Measurements from ENCODE around the gene PRPF6.

PRPF6 gene

GRCh38 chr20:64080813-64081623 lies 100.1 kb downstream of the PRPF6 start:
- Histone ChIP-seq H3K4me1 (ENCODE audit: control insufficient read depth, insufficient read depth, low read length) (peaks cover 31% of the 10 kb centered on the region), H3K27ac (ENCODE audit: low read depth, low read length) (no peak overlapping the region), H3K9ac (ENCODE audit: low read length) (no peak overlapping the region), H3K36me3 (ENCODE audit: control insufficient read depth, insufficient read depth, low read length) (no peaks in the 10 kb centered on the region), H3K27me3 (ENCODE audit: control insufficient read depth, insufficient read depth, low read length) (peaks cover 56% of the 10 kb centered on the region), H3K4me3 (ENCODE audit: low read depth, low read length) (peak overlapping the region; percentile 87), H3K9me3 (ENCODE audit: control insufficient read depth, insufficient read depth, low read depth, low read length) (no peaks in the 10 kb centered on the region)

GRCh38 chr20:64081624-64081964 lies 100.7 kb downstream of the PRPF6 start:
- Histone ChIP-seq H3K27me3 (ENCODE audit: control insufficient read depth, insufficient read depth, low read length) (peaks cover 59% of the 10 kb centered on the region), H3K9me3 (ENCODE audit: control insufficient read depth, insufficient read depth, low read depth, low read length) (no peaks in the 10 kb centered on the region), H3K4me3 (ENCODE audit: low read depth, low read length) (no peak overlapping the region), H3K27ac (ENCODE audit: low read depth, low read length) (no peak overlapping the region), H3K36me3 (ENCODE audit: control insufficient read depth, insufficient read depth, low read length) (no peaks in the 10 kb centered on the region), H3K4me1 (ENCODE audit: control insufficient read depth, insufficient read depth, low read length) (peaks cover 31% of the 10 kb centered on the region), H3K9ac (ENCODE audit: low read length) (no peak overlapping the region)

- H3K4me1 ChIP-seq (ENCODE audit: control insufficient read depth, insufficient read depth, low read length), result peaks cover 31% of the 10 kb centered on the region
- H3K9me3 ChIP-seq (ENCODE audit: control insufficient read depth, insufficient read depth, low read depth, low read length), result no peaks in the 10 kb centered on the region
- peak overlapping the region; percentile 13; the same call in 1 of the 2 replicates for H3K4me3 ChIP-seq (ENCODE audit: low read depth, low read length)
- H3K36me3 ChIP-seq (ENCODE audit: control insufficient read depth, insufficient read depth, low read length), result no peaks in the 10 kb centered on the region
- H3K27me3 ChIP-seq (ENCODE audit: control insufficient read depth, insufficient read depth, low read length), result peaks cover 59% of the 10 kb centered on the region
- H3K27ac ChIP-seq (ENCODE audit: low read depth, low read length), result no peak overlapping the region
- no peak overlapping the region for H3K9ac ChIP-seq (ENCODE audit: low read length)
Observed at GRCh38 chr20:64082126-64082731, 101.3 kb downstream of the PRPF6 start.

Data from HUES6 (cell line).